Measurements from ENCODE around the gene RWDD3.

Gene RWDD3

GRCh38 chr1:95287081-95287480 is 53.1 kb downstream of the RWDD3 start:
- no peak for DNase-seq

GRCh38 chr1:95287825-95288224 is 53.8 kb downstream of the RWDD3 start:
- no peak for DNase-seq

Measured in activated CD4-positive, CD25-positive, alpha-beta regulatory T cell (primary cell).